NCI-H1092 treated with DMSO at 0.1 percent for 48 hours (cell line): ENCODE measurements around the gene QSOX2.

Source experiments
- DNase-seq: peaks from one replicate; lab custom pipeline; 2025; lab: John Stamatoyannopoulos, UW

QSOX2 gene

GRCh38 chr9:136222166-136222905, 23.3 kb downstream of the QSOX2 start:
- DNase-seq: no peak

- DNase-seq: no peak
These were observed 25.4 kb downstream of the QSOX2 start for GRCh38 chr9:136220017-136220729.

- no peak for DNase-seq
These were observed 26.3 kb downstream of the QSOX2 start for GRCh38 chr9:136219276-136219675.

GRCh38 chr9:136218673-136219072, 26.9 kb downstream of the QSOX2 start:
- no peak for DNase-seq

GRCh38 chr9:136218271-136218670, 27.3 kb downstream of the QSOX2 start:
- DNase-seq: no peak

- DNase-seq: no peak
These were observed 28.9 kb downstream of the QSOX2 start for GRCh38 chr9:136216541-136217244.

GRCh38 chr9:136213733-136214132, 31.9 kb downstream of the QSOX2 start:
- no peak for DNase-seq

- DNase-seq: no peak
These were observed 33.2 kb downstream of the QSOX2 start for GRCh38 chr9:136212345-136212950.

GRCh38 chr9:136211441-136212344, 33.9 kb downstream of the QSOX2 start:
- DNase-seq: no peak

GRCh38 chr9:136211006-136211405, 34.6 kb downstream of the QSOX2 start:
- no peak for DNase-seq

- DNase-seq: no peak
These were observed 35.3 kb downstream of the QSOX2 start for GRCh38 chr9:136210276-136210675.

GRCh38 chr9:136209786-136210185, 35.8 kb downstream of the QSOX2 start:
- DNase-seq: no peak

- DNase-seq: no peak
These were observed 36.4 kb downstream of the QSOX2 start for GRCh38 chr9:136209232-136209631.

- no peak for DNase-seq
These were observed 36.9 kb downstream of the QSOX2 start for GRCh38 chr9:136208675-136209074.

- DNase-seq: no peak
These were observed 38.0 kb downstream of the QSOX2 start for GRCh38 chr9:136207616-136208015.

- no peak for DNase-seq
These were observed 38.9 kb downstream of the QSOX2 start for GRCh38 chr9:136206602-136207275.

- DNase-seq: no peak
These were observed 40.0 kb downstream of the QSOX2 start for GRCh38 chr9:136205707-136205992.

GRCh38 chr9:136204838-136205706, 40.5 kb downstream of the QSOX2 start, which contains the start of gene LHX3:
TSS of gene LHX3 (minus strand) at chr9:136205128. CDS start at chr9:136205012, 116 bp downstream.
- DNase-seq: no peak

- DNase-seq: no peak
These were observed 41.3 kb downstream of the QSOX2 start for GRCh38 chr9:136204145-136204805.
